Nephron (organoid): ENCODE measurements around the gene PTPRA.

Source experiments
- H3K27ac Mint-ChIP-seq, 3 experiments: 2 replicates each; pipeline ENCODE4 v1.8.0; 2020; ENCODE audit warnings: mixed read lengths in 3 of 3, mild to moderate bottlenecking in 2 of 3, moderate library complexity in 1 of 3
- H3K27me3 Mint-ChIP-seq: 2 replicates; pipeline ENCODE4 v1.8.0; 2021; ENCODE audit warnings: low read depth, mild to moderate bottlenecking, moderate library complexity, mixed read lengths
- H3K36me3 Mint-ChIP-seq: 2 replicates; pipeline ENCODE4 v1.8.0; 2020; ENCODE audit warnings: low read depth, mixed read lengths
- H3K4me1 Mint-ChIP-seq: 2 replicates; pipeline ENCODE4 v1.8.0; 2020; ENCODE audit warnings: mixed read lengths
- H3K4me3 Mint-ChIP-seq, 3 experiments: 2 replicates each; pipeline ENCODE4 v1.8.0; 2020; ENCODE audit warnings: mild to moderate bottlenecking in 3 of 3, mixed read lengths in 3 of 3, moderate library complexity in 2 of 3
- H3K9me3 Mint-ChIP-seq: 2 replicates; pipeline ENCODE4 v1.8.0; 2020; ENCODE audit warnings: mixed read lengths
- CTCF ChIP-seq, 3 experiments: fragments of 200-600 bp; sonication (generic); IDR thresholded peaks; one replicate each; pipeline ENCODE4 v1.5.0; 2021; ENCODE audit warnings: antibody characterized with exemption in 3 of 3; ENCODE audit not compliant: unreplicated experiment in 3 of 3

PTPRA gene

GRCh38 chr20:2902291-2902690, 29.0 kb downstream of the PTPRA start:
- Mint-ChIP-seq H3K36me3 (peaks cover 19% of the 10 kb centered on the region), H3K27me3 (peaks cover 3% of the 10 kb centered on the region), H3K4me1 (peaks cover 6% of the 10 kb centered on the region), H3K9me3 (peaks cover 5% of the 10 kb centered on the region), H3K27ac (peak overlapping the region in 1 of 3 experiments; percentile 8), H3K4me3 (no peak overlapping the region)
- no peak for TF ChIP-seq CTCF (IDR thresholded peaks at IDR 0.05; ENCODE audit: unreplicated experiment in 3 of 3)

- H3K27me3 Mint-ChIP-seq: no peaks in the 10 kb centered on the region
- TF ChIP-seq CTCF (IDR thresholded peaks at IDR 0.05; ENCODE audit: unreplicated experiment in 3 of 3): no peak
- H3K36me3 Mint-ChIP-seq: peaks cover 14% of the 10 kb centered on the region
- peaks cover 2% of the 10 kb centered on the region for H3K9me3 Mint-ChIP-seq
- H3K27ac Mint-ChIP-seq: no peak overlapping the region
- no peak overlapping the region for H3K4me3 Mint-ChIP-seq
- H3K4me1 Mint-ChIP-seq: peaks cover 6% of the 10 kb centered on the region
Measured at GRCh38 chr20:2902818-2903217, 29.5 kb downstream of the PTPRA start.

- no peak for TF ChIP-seq CTCF (IDR thresholded peaks at IDR 0.05; ENCODE audit: unreplicated experiment in 3 of 3)
- Mint-ChIP-seq H3K27me3 (no peaks in the 10 kb centered on the region), H3K27ac (no peak overlapping the region), H3K4me3 (no peak overlapping the region), H3K4me1 (peaks cover 6% of the 10 kb centered on the region), H3K36me3 (peaks cover 14% of the 10 kb centered on the region), H3K9me3 (peaks cover 2% of the 10 kb centered on the region)
Measured at GRCh38 chr20:2903686-2904085, 30.4 kb downstream of the PTPRA start.

GRCh38 chr20:2907519-2907918, 34.2 kb downstream of the PTPRA start:
- Mint-ChIP-seq H3K27me3 (no peaks in the 10 kb centered on the region), H3K9me3 (peaks cover 2% of the 10 kb centered on the region), H3K4me1 (no peaks in the 10 kb centered on the region), H3K27ac (no peak overlapping the region), H3K4me3 (no peak overlapping the region), H3K36me3 (peaks cover 14% of the 10 kb centered on the region)
- no peak for TF ChIP-seq CTCF (IDR thresholded peaks at IDR 0.05; ENCODE audit: unreplicated experiment in 3 of 3)

GRCh38 chr20:2909953-2910352, 36.7 kb downstream of the PTPRA start:
- Mint-ChIP-seq H3K9me3 (no peaks in the 10 kb centered on the region), H3K27ac (no peak overlapping the region), H3K36me3 (no peaks in the 10 kb centered on the region), H3K27me3 (no peaks in the 10 kb centered on the region), H3K4me1 (no peaks in the 10 kb centered on the region), H3K4me3 (no peak overlapping the region)
- no peak for TF ChIP-seq CTCF (IDR thresholded peaks at IDR 0.05; ENCODE audit: unreplicated experiment in 3 of 3)

- no peaks in the 10 kb centered on the region for H3K27me3 Mint-ChIP-seq
- no peaks in the 10 kb centered on the region for H3K9me3 Mint-ChIP-seq
- no peaks in the 10 kb centered on the region for H3K4me1 Mint-ChIP-seq
- H3K27ac Mint-ChIP-seq: no peak overlapping the region
- TF ChIP-seq CTCF (IDR thresholded peaks at IDR 0.05; ENCODE audit: unreplicated experiment in 3 of 3): no peak
- no peak overlapping the region for H3K4me3 Mint-ChIP-seq
- H3K36me3 Mint-ChIP-seq: peaks cover 4% of the 10 kb centered on the region
Measured at GRCh38 chr20:2911200-2911599, 37.9 kb downstream of the PTPRA start.
